ENCODE measurements around the gene APOBEC3G.

APOBEC3G gene

DNA sequence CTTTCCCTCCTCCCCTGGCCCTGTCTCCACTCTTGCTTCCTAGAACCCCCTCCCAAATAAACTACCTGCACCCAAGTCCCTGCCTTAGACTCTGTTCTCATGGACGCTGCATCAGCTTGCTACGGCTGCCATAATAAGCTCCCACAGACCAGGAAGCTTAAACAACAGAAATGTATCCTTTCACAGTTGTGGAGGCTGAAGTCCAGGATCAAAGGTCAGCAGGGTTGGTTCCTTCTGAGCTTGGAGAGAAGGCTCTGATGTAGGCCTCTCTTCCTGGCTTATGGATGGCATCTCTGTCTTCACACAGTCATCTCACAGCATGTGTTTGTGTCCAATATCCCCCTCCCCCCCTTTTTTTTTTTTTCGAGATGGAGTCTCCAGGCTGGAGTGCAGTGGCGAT, 52.0 kb downstream of the APOBEC3G start:
- Histone ChIP-seq H3K9me3 (no peaks in the 10 kb centered on the region), H3K4me1 (peaks cover 0 to 5% (median 2%) of the 10 kb centered on the region in 4 donors), H3K4me3 (no peak overlapping the region), H3K36me3 (peaks cover 38 to 56% (median 48%) of the 10 kb centered on the region in 3 donors), H3K27me3 (no peaks in the 10 kb centered on the region), H3K27ac (no peak overlapping the region)
- intact Hi-C loops (cut with DNase I; ENCODE audit: low total_unique reads), result loop anchor here (10.0 kb wide), 1 partner anchor 354 kb away; no protein-coding TSS in a partner anchor
- TF ChIP-seq, protein P1, sequence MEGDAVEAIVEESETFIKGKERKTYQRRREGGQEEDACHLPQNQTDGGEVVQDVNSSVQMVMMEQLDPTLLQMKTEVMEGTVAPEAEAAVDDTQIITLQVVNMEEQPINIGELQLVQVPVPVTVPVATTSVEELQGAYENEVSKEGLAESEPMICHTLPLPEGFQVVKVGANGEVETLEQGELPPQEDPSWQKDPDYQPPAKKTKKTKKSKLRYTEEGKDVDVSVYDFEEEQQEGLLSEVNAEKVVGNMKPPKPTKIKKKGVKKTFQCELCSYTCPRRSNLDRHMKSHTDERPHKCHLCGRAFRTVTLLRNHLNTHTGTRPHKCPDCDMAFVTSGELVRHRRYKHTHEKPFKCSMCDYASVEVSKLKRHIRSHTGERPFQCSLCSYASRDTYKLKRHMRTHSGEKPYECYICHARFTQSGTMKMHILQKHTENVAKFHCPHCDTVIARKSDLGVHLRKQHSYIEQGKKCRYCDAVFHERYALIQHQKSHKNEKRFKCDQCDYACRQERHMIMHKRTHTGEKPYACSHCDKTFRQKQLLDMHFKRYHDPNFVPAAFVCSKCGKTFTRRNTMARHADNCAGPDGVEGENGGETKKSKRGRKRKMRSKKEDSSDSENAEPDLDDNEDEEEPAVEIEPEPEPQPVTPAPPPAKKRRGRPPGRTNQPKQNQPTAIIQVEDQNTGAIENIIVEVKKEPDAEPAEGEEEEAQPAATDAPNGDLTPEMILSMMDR (IDR thresholded peaks at IDR 0.05), result no peak
- DNase-seq, result no peak

GRCh38 chr22:39129746-39130145, 52.7 kb downstream of the APOBEC3G start:
- intact Hi-C loops (cut with DNase I; ENCODE audit: low total_unique reads), result loop anchor here (10.0 kb wide), 1 partner anchor 355 kb away; no protein-coding TSS in a partner anchor
- peaks cover 44 to 62% (median 54%) of the 10 kb centered on the region in 3 donors for H3K36me3 ChIP-seq
- H3K9me3 ChIP-seq, result no peaks in the 10 kb centered on the region

DNA sequence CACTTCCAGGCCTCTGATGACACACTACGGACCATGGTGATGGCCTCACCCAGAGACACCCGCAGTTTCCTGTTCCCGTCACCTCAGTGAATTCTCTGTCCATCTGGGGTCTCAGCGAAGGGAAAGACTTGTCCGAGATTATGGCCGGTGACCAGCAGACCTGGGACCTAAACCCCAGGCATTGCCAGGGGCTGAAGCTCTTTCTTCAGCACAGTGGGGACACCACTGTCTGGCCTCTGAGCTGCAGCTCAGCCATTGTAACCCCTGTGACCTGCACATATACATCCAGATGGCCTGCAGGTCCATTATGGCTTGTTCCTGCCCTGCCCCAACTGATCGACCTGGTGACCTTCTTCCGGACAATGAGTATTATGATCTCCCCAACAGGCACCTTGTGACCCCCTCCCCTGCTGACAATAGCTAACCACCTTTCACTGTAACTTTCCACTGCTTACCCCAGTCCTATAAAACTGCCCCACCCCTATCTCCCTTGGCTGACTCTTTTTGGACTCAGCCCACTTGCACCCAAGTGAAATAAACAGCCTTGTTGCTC, 53.2 kb downstream of the APOBEC3G start:
- no peak overlapping the region for H3K27ac ChIP-seq
- no peak for DNase-seq
- intact Hi-C loops (cut with DNase I; ENCODE audit: low total_unique reads), result no loop called here
- TF ChIP-seq, protein P1 (IDR thresholded peaks at IDR 0.05), result no peak
- H3K27me3 ChIP-seq, result no peaks in the 10 kb centered on the region
- H3K4me1 ChIP-seq, result peaks cover 0 to 8% (median 2%) of the 10 kb centered on the region in 4 donors
- H3K36me3 ChIP-seq, result peaks cover 44 to 67% (median 58%) of the 10 kb centered on the region in 3 donors
- H3K9me3 ChIP-seq, result no peaks in the 10 kb centered on the region
- H3K4me3 ChIP-seq, result no peak overlapping the region

More at GRCh38 chr22:39129746-39130145, 52.7 kb downstream of the APOBEC3G start:
- DNase-seq, result no peak
- TF ChIP-seq, protein P1 (IDR thresholded peaks at IDR 0.05), result no peak
- Histone ChIP-seq H3K27me3 (no peaks in the 10 kb centered on the region), H3K27ac (no peak overlapping the region), H3K4me3 (no peak overlapping the region), H3K4me1 (peaks cover 0 to 4% (median 0%) of the 10 kb centered on the region in 4 donors)

DNA sequence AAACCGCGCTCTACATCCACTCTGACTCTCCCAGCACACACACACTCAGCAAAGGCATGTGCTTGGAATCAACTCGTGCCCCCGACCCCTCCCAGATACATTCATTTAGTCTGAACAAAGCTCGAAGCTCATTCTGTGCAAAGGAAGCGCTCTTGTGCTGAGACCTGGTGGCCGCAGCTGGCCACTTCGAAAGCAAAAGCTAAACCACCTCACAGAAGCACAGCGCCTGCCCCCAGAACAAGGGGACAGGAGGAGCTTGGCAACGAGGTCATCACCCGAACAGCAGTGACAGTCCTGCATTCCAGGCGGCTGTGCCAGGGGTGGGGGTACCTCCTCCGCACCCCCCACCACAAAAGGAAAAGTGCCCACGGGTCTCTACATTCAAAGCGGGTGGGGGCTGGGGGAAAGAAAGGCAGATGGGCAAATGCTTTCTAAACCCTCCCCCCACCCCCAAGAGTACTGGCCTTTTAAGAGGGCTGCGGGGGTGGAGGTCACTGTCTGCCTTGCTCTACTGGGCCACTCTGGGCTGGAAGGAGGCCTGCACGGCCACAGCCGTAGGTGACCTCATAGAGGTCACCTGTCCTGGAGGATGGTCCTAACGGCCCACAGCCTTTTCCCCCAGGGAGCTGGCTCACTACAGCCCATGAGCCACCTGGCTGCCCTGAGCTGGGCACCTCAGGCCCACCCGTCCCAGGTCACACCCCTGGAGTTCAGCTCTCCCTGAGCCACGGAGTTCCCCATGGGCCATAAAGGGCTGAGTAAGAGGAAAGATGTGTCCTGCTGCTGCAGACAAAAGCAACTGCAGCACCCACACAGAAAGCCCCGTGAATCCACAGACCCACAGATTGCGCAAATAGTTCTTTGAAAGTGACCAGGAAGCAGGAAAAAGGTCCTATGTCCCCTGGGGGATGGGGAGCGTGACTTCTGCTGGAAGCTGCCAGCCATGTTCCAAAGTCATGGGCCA, 54.1 kb downstream of the APOBEC3G start:
- H3K9me3 ChIP-seq, result no peaks in the 10 kb centered on the region
- H3K4me3 ChIP-seq, result no peak overlapping the region
- intact Hi-C loops (cut with DNase I; ENCODE audit: low total_unique reads), result no loop called here
- H3K27ac ChIP-seq, result no peak overlapping the region
- TF ChIP-seq, protein P1 (IDR thresholded peaks at IDR 0.05), result no peak
- peaks cover 44 to 72% (median 64%) of the 10 kb centered on the region in 3 donors for H3K36me3 ChIP-seq
- H3K27me3 ChIP-seq, result no peaks in the 10 kb centered on the region
- H3K4me1 ChIP-seq, result peaks cover 0 to 9% (median 4%) of the 10 kb centered on the region in 4 donors
- peak in 1 of 2 donors; percentile 64 for DNase-seq

DNA sequence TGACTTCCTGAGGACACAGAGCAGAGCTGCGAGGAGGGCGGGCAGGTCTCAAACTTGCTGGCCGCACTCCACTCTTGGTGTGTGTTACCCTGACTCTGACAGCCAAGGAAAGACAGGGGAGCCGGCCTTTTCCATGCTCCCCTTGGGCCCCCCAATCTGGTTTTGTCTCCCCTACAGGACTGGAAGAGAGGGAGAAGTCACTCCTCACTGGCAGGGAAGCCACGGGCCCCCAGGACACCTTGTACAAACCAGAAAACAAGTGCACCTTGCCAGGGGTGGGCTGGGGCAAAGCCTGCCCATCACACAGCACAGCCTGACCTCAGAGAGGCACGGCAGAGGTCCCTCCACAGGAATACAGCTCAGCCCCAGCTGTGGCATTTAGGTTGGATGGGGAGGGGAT, 55.2 kb downstream of the APOBEC3G start:
- Histone ChIP-seq H3K27ac (no peak overlapping the region), H3K4me1 (peaks cover 0 to 9% (median 4%) of the 10 kb centered on the region in 4 donors), H3K27me3 (no peaks in the 10 kb centered on the region), H3K36me3 (peaks cover 52 to 83% (median 73%) of the 10 kb centered on the region in 3 donors), H3K9me3 (no peaks in the 10 kb centered on the region), H3K4me3 (no peak overlapping the region)
- DNase-seq, result peak in 1 of 2 donors; percentile 55
- TF ChIP-seq, protein P1 (IDR thresholded peaks at IDR 0.05), result no peak
- intact Hi-C loops (cut with DNase I; ENCODE audit: low total_unique reads), result no loop called here

Measured in tibial artery (tissue), 4 donors.